Thyroid gland (tissue), 4 donors: ENCODE results near the gene SRP19. TPM values are rescaled to one million over a fixed set of nuclear protein-coding genes. Genes with fewer than 3 reads are reported as not detected.

ENCODE experiments used
- DNase-seq, 2 donors: peaks; one replicate each; pipeline ENCODE4 v3.0.0-alpha.2; 2019
- H3K27ac ChIP-seq, 3 donors: fragments of 200-600 bp; sonication (generic); 1 replicate in 2 of 3; 2 replicates in 1 of 3; pipeline ENCODE4 v1.5.1; 2016 to 2019; ENCODE audit warnings: mild to moderate bottlenecking in 1 of 3, moderate library complexity in 1 of 3
- H3K27me3 ChIP-seq: fragments of 200-600 bp; sonication (generic); one replicate; pipeline ENCODE4 v1.5.1; 2019
- H3K36me3 ChIP-seq, 2 donors: fragments of 200-600 bp; sonication (generic); one replicate each; pipeline ENCODE4 v1.5.1; 2016 to 2019
- H3K4me1 ChIP-seq, 2 donors: fragments of 200-600 bp; sonication (generic); one replicate each; pipeline ENCODE4 v1.5.1; 2017 to 2019
- H3K4me3 ChIP-seq, 3 donors: fragments of 200-600 bp; sonication (generic); replicated peaks in 1 of 3; 1 replicate in 2 of 3; 2 replicates in 1 of 3; pipeline ENCODE4 v1.5.1; 2016; ENCODE audit warnings: mild to moderate bottlenecking in 1 of 3
- H3K9me3 ChIP-seq: fragments of 200-600 bp; sonication (generic); one replicate; pipeline ENCODE4 v1.5.1; 2017
- CTCF ChIP-seq, 6 experiments: fragments of 200-600 bp in 3 of 6; fragments of 450-650 bp in 3 of 6; sonication (generic) in 3 of 6; IDR thresholded peaks; one replicate each; pipeline ENCODE4 v1.5.1; 2016 to 2019; ENCODE audit warnings: antibody characterized with exemption in 6 of 6, mild to moderate bottlenecking in 2 of 6, inconsistent platforms in 1 of 6, moderate library complexity in 1 of 6
- POLR2A ChIP-seq, 2 donors: fragments of 450-650 bp; IDR thresholded peaks; one replicate each; pipeline ENCODE4 v1.6.1; 2017; ENCODE audit warnings: antibody characterized with exemption in 2 of 2, mild to moderate bottlenecking in 2 of 2, moderate library complexity in 1 of 2
- WGBS, 2 donors: methylation state at CpG; one replicate each; pipeline ENCODE4 v1.1.5; 2017; 5-methylcytosine and 5-hydroxymethylcytosine counted together
- intact Hi-C: fragments of 100-400 bp; cut with DNase I; formaldehyde crosslinking; loops from one replicate; pipeline ENCODE4 v1.15.1; 2023
- total RNA-seq, 4 donors: library from RNA; depleted of rRNA; stranded (reverse); fragments of >200 nt; gene quantifications; one replicate each; pipeline ENCODE4 v1.2.3, GENCODE V29; 2016

The SRP19 gene
- total RNA-seq = 10 to 100 TPM; 54.5 to 82.6 (median 76.5) TPM

GRCh38 chr5:112860929-112861637 lies at the start of gene SRP19:
Gene SRP19, plus strand, starts transcription at chr5:112861287. Its CDS starts 90 bp downstream, at chr5:112861377.
- 1 to 2% methylated on average over 44 to 46 of the region's 47 CpGs for WGBS, 2 donors
- H3K27me3 ChIP-seq = no peaks in the 10 kb centered on the region
- H3K27ac ChIP-seq = peak within 1 kb of the TSS; percentile 21 to 79 (median 65)
- H3K9me3 ChIP-seq = no peaks in the 10 kb centered on the region
- TF ChIP-seq CTCF (IDR thresholded peaks at IDR 0.05) (no peak), POLR2A (IDR thresholded peaks at IDR 0.05) (peak in 1 of 2 donors; percentile 76)
- peaks cover 19 to 30% of the 10 kb centered on the region in 2 donors for H3K4me1 ChIP-seq
- intact Hi-C loops = no loop called here
- peaks cover under 1 to 6% of the 10 kb centered on the region in 2 donors for H3K36me3 ChIP-seq
- peak within 1 kb of the TSS; percentile 64 to 93 (median 73) for H3K4me3 ChIP-seq
- peak; percentile 96 to 97 for DNase-seq

GRCh38 chr5:112812549-112812948 lies 48.5 kb upstream of the SRP19 start:
- Histone ChIP-seq H3K27me3 (no peaks in the 10 kb centered on the region), H3K36me3 (peaks cover 5 to 9% of the 10 kb centered on the region in 2 donors), H3K4me3 (no peak overlapping the region), H3K27ac (no peak overlapping the region), H3K9me3 (no peaks in the 10 kb centered on the region), H3K4me1 (no peaks in the 10 kb centered on the region)
- intact Hi-C loops = no loop called here
- 86 to 97% methylated on average over 1 of the region's 1 CpG for WGBS, 2 donors
- TF ChIP-seq POLR2A (IDR thresholded peaks at IDR 0.05) (no peak), CTCF (IDR thresholded peaks at IDR 0.05) (no peak)
- no peak for DNase-seq

- Histone ChIP-seq H3K36me3 (peaks cover 12 to 31% of the 10 kb centered on the region in 2 donors), H3K27ac (no peak overlapping the region)
Measured at GRCh38 chr5:112820246-112820645, 40.8 kb upstream of the SRP19 start.

GRCh38 chr5:112822456-112822855 lies 38.6 kb upstream of the SRP19 start:
- H3K27ac ChIP-seq = no peak overlapping the region
- no peak overlapping the region for H3K4me3 ChIP-seq
- no peaks in the 10 kb centered on the region for H3K27me3 ChIP-seq
- intact Hi-C loops = no loop called here
- peaks cover 14 to 22% of the 10 kb centered on the region in 2 donors for H3K36me3 ChIP-seq
- H3K9me3 ChIP-seq = no peaks in the 10 kb centered on the region
- TF ChIP-seq CTCF (IDR thresholded peaks at IDR 0.05) (no peak), POLR2A (IDR thresholded peaks at IDR 0.05) (no peak)
- no peak for DNase-seq
- no peaks in the 10 kb centered on the region for H3K4me1 ChIP-seq
- 70 to 95% methylated on average over 4 of the region's 4 CpGs for WGBS, 2 donors

More at GRCh38 chr5:112820246-112820645, 40.8 kb upstream of the SRP19 start:
- no peak for DNase-seq
- H3K27me3 ChIP-seq = no peaks in the 10 kb centered on the region
- no peaks in the 10 kb centered on the region for H3K4me1 ChIP-seq
- intact Hi-C loops = no loop called here
- no peak for TF ChIP-seq CTCF (IDR thresholded peaks at IDR 0.05)
- TF ChIP-seq POLR2A (IDR thresholded peaks at IDR 0.05) = no peak
- H3K4me3 ChIP-seq = no peak overlapping the region
- WGBS, 2 donors = 94 to 100% methylated on average over 1 of the region's 1 CpG
- H3K9me3 ChIP-seq = no peaks in the 10 kb centered on the region

GRCh38 chr5:112823181-112823580 lies 37.9 kb upstream of the SRP19 start:
- no peak for TF ChIP-seq CTCF (IDR thresholded peaks at IDR 0.05)
- TF ChIP-seq POLR2A (IDR thresholded peaks at IDR 0.05) = no peak
- DNase-seq = no peak
- intact Hi-C loops = no loop called here
- Histone ChIP-seq H3K4me3 (no peak overlapping the region), H3K27ac (no peak overlapping the region), H3K36me3 (peaks cover 19 to 28% of the 10 kb centered on the region in 2 donors), H3K4me1 (no peaks in the 10 kb centered on the region), H3K9me3 (no peaks in the 10 kb centered on the region), H3K27me3 (no peaks in the 10 kb centered on the region)
- WGBS, 2 donors = 89 to 90% methylated on average over 2 of the region's 2 CpGs
